GM10266 (cell line): ENCODE results near the gene SIGLEC14.

ENCODE experiments used
- DNase-seq: peaks from one replicate; pipeline ENCODE4 v3.0.0; 2012; ENCODE audit errors: extremely low spot score
- TF ChIP-seq, protein P1 (sequence below): IDR thresholded peaks from 2 replicates; pipeline ENCODE4 v1.5.1; 2012; ENCODE audit warnings: mild to moderate bottlenecking, low read depth; ENCODE audit not compliant: control insufficient read depth, insufficient read depth; ENCODE audit errors: missing control alignments

Gene SIGLEC14

DNA sequence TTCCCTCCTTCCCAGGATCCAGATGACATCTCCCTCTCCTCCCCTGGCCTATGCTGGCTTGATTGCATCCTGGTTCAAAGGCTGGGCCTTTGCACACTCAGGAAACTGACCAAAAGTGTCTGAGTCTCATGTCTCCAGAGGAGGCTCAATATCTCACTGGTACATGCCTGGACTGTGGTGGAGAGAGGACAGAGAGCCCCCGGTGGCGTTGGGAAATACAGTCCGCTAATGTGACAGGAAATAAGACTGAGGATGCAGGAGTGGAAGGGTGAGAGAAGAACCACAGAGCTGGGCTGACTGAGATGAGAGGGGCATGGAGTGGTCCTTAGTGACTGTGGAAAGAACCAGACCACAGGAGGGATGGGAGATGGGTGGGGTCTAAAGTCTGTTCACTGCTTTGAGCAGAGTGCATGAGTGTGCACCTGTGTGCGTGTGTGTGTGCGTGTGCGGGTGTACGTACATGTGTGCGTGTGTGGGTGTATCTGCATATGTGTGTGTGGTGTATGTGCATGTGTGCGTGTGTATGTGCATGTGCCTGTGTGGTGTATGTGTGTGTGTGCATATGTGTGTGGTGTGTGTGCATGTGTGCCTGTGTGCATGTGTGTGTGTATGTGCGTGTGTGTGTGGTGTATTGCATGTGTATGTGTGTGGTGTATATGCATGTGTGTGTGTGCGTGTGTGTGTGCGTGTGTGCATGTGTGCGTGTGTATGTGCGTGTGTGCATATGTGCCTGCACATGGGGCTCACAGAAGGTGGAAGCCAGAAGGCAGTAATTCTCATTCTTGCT, 18.3 kb downstream of the SIGLEC14 start:
- TF ChIP-seq, protein P1, sequence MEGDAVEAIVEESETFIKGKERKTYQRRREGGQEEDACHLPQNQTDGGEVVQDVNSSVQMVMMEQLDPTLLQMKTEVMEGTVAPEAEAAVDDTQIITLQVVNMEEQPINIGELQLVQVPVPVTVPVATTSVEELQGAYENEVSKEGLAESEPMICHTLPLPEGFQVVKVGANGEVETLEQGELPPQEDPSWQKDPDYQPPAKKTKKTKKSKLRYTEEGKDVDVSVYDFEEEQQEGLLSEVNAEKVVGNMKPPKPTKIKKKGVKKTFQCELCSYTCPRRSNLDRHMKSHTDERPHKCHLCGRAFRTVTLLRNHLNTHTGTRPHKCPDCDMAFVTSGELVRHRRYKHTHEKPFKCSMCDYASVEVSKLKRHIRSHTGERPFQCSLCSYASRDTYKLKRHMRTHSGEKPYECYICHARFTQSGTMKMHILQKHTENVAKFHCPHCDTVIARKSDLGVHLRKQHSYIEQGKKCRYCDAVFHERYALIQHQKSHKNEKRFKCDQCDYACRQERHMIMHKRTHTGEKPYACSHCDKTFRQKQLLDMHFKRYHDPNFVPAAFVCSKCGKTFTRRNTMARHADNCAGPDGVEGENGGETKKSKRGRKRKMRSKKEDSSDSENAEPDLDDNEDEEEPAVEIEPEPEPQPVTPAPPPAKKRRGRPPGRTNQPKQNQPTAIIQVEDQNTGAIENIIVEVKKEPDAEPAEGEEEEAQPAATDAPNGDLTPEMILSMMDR, result no peak
- no peak for DNase-seq

DNA sequence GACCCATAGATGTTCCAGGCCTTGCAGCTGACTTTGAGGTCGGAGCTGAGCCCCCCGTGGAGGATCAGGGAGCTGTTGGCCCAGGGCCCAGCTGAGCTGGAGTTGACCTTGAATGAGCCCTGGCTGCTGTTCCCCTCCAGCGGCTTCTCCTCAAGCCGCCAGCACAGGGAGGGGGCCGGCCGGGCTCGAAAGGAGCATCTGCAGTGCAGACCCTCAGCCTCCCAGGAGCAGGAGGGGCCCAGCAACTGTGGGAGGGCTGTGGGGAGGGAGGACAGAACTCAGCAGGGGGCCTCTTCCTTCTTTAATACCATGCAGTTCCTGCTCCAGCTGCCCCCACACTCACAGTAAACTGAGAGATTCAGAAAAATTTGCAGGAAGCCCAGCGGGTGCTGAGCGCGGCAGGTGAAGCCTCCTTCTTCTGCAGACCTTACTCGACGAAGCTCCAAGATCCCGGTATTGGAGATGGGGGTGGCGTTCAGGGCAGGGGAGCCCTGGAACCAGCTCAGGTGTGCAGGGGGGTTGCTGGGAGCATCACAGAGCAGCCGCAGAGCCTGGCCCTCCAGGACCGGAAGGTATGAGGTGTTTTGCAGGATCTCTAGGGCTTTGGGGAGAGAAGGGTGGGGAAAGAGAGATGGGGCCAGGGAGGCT, 19.0 kb downstream of the SIGLEC14 start:
- TF ChIP-seq, protein P1, result no peak
- DNase-seq, result no peak

DNA sequence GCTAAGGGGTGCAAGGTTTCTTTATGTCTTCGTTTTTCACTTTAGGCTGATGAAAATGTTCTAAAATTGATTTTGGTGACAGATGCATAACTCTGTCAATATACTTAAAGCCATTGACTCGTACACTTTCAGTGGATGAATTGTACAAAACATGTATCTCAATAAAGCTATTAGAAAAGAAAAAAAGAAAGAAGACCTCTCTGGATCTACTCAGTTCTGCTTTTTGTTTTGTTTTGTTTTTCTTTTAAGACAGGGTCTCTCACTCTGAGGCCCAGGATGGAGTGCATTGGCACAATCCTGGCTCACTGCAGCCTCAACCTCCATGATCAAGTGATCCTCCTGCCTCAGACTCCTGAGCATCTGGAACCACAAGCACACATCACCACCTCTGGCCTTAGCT, 19.9 kb downstream of the SIGLEC14 start:
- DNase-seq, result no peak
- TF ChIP-seq, protein P1, result no peak

- TF ChIP-seq, protein P1, result no peak
- DNase-seq, result peak; percentile 34
These were observed 25.4 kb downstream of the SIGLEC14 start for GRCh38 chr19:51621178-51621577.

DNA sequence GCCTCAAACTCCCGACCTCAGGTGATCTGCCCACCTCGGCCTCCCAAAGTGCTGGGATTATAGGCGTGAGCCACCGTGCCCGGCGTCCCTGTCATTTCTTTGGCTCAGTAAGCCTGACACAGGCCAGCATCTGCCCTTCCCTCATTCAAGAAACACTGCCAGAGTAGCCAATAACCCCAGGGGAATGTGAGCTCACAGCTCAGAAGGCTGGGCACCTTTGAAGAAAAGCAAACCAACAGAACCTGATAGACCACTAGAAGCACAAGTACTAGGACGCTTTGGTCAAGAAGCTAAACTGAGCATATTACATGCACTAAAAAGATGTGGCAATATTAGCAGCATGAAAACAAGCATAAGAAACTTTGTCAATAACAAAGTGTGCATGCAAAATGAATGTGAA, 30.6 kb downstream of the SIGLEC14 start:
- DNase-seq, result no peak
- TF ChIP-seq, protein P1, result no peak

DNA sequence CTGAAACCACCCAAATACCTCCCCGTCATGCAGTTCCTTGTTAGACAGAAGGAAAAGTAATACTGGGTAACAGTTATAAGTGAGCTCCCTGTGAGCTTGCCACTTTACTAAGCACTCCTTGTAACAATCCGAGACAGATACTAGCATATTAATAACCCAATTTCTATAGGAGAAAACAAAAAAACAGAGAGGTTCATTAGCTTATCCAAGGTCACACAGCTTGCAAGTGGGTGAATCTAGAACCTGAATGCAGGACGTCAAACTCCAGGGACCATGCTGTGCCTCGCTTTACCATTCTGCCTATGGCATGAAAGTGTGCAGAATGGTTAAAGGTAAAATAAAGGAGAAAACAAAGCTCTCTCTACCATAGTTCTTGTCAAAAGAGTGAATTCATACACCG, 31.8 kb downstream of the SIGLEC14 start:
- no peak for DNase-seq
- TF ChIP-seq, protein P1, result no peak

GRCh38 chr19:51610576-51610975, 36.0 kb downstream of the SIGLEC14 start:
- TF ChIP-seq, protein P1, result no peak
- DNase-seq, result no peak
